ENCODE data around the gene DLG2. TPM values are rescaled to one million over a fixed set of nuclear protein-coding genes. Genes with fewer than 3 reads are reported as not detected.

The DLG2 gene
- total and polyA plus RNA-seq, 11 donors = 2.4 to 13.9 (median 7.1) TPM

GRCh38 chr11:83801799-83802198 is 1825.3 kb downstream of the DLG2 start:
- Histone ChIP-seq H3K4me1 (no peaks in the 10 kb centered on the region), H3K27me3 (no peaks in the 10 kb centered on the region), H3K9me3 (no peaks in the 10 kb centered on the region), H3K27ac (no peak overlapping the region), H3K36me3 (no peaks in the 10 kb centered on the region), H3K4me3 (no peak overlapping the region)
- ATAC-seq = no peak
- 73 to 84% (median 78%) methylated on average over 1 of the region's 1 CpG for WGBS, 4 donors
- DNase-seq = no peak
- TF ChIP-seq POLR2A (IDR thresholded peaks at IDR 0.05) (no peak), CTCF (IDR thresholded peaks at IDR 0.05) (no peak)
- intact Hi-C loops (cut with DNase I) = no loop called here

- H3K4me3 ChIP-seq = no peak overlapping the region
- H3K4me1 ChIP-seq = no peaks in the 10 kb centered on the region
- H3K36me3 ChIP-seq = no peaks in the 10 kb centered on the region
- H3K27ac ChIP-seq = no peak overlapping the region
- TF ChIP-seq CTCF (IDR thresholded peaks at IDR 0.05) (no peak), POLR2A (IDR thresholded peaks at IDR 0.05) (no peak)
- no peak for ATAC-seq
- 66 to 73% (median 70%) methylated on average over 2 of the region's 2 CpGs for WGBS, 4 donors
- intact Hi-C loops (cut with DNase I) = no loop called here
- no peaks in the 10 kb centered on the region for H3K27me3 ChIP-seq
- H3K9me3 ChIP-seq = no peaks in the 10 kb centered on the region
- no peak for DNase-seq
Observed at GRCh38 chr11:83793310-83793709, 1833.8 kb downstream of the DLG2 start.

- intact Hi-C loops (cut with DNase I) = no loop called here
- 92 to 94% (median 92%) methylated on average over 17 of the region's 17 CpGs for WGBS, 4 donors
Observed at GRCh38 chr11:83791557-83791956, 1835.6 kb downstream of the DLG2 start.

GRCh38 chr11:83785942-83786341 is 1841.2 kb downstream of the DLG2 start:
- no peaks in the 10 kb centered on the region for H3K9me3 ChIP-seq
- H3K27me3 ChIP-seq = no peaks in the 10 kb centered on the region
- H3K4me3 ChIP-seq = no peak overlapping the region
- WGBS, 4 donors = 84 to 88% (median 85%) methylated on average over 2 of the region's 2 CpGs
- no peak overlapping the region for H3K27ac ChIP-seq
- ATAC-seq (no peak), DNase-seq (no peak)
- H3K4me1 ChIP-seq = no peaks in the 10 kb centered on the region
- H3K36me3 ChIP-seq = no peaks in the 10 kb centered on the region
- TF ChIP-seq CTCF (IDR thresholded peaks at IDR 0.05) (no peak), POLR2A (IDR thresholded peaks at IDR 0.05) (no peak)
- intact Hi-C loops (cut with DNase I) = no loop called here

More at GRCh38 chr11:83791557-83791956, 1835.6 kb downstream of the DLG2 start:
- Histone ChIP-seq H3K27ac (no peak overlapping the region), H3K9me3 (no peaks in the 10 kb centered on the region), H3K36me3 (no peaks in the 10 kb centered on the region), H3K4me3 (no peak overlapping the region), H3K4me1 (no peaks in the 10 kb centered on the region), H3K27me3 (no peaks in the 10 kb centered on the region)
- no peak for ATAC-seq
- no peak for TF ChIP-seq CTCF (IDR thresholded peaks at IDR 0.05)
- TF ChIP-seq POLR2A (IDR thresholded peaks at IDR 0.05) = no peak
- no peak for DNase-seq
